HepG2 (cell line): ENCODE measurements around the gene RGS7. TPM values are rescaled to one million over a fixed set of nuclear protein-coding genes. Genes with fewer than 3 reads are reported as not detected.

Experiments
- ATAC-seq: fragments of 200-7000 bp; cut with Tn5 transposase; 3 replicates; pipeline ENCODE4 v1.9.1; 2020; ENCODE audit warnings: mild to moderate bottlenecking, moderate library complexity
- BruUV-seq: library from RNA; stranded (reverse); fragments of 400-500 nt; replicated peaks from 2 replicates; lab custom pipeline; 2021; lab: Mats Ljungman, UMichigan
- CTCF ChIA-PET: fragments of 300-600 bp; formaldehyde crosslinking; extraction: SDS; loops from one replicate; lab custom pipeline; 2021; ENCODE audit warnings: low total read pairs, inconsistent platforms, low intra/inter-chr PET ratio; lab: Yijun Ruan, JAX
- POLR2A ChIA-PET: fragments of 350-600 bp; sonication (Branson Sonifier 250); formaldehyde crosslinking; loops from one replicate; lab custom pipeline; 2020; ENCODE audit warnings: antibody characterized with exemption, inconsistent platforms; lab: Yijun Ruan, JAX
- DNase-seq: peaks from one replicate; pipeline ENCODE4 v3.0.0-alpha.2; 2015; ENCODE audit warnings: low spot score
- FAIRE-seq: peaks from 3 replicates; lab custom pipeline; 2011; peaks lifted over from hg19 to GRCh38; lab: Jason Lieb, UNC
- H2AFZ ChIP-seq: one replicate; pipeline ENCODE4 v1.6.1; 2011; ENCODE audit warnings: low read length, inconsistent platforms
- H3K27ac ChIP-seq: fragments of 300-600 bp; 3 replicates; pipeline ENCODE4 v1.8.0; 2011; ENCODE audit warnings: mixed run types, mild to moderate bottlenecking, mixed read lengths, low read length, inconsistent platforms; ENCODE audit not compliant: insufficient read depth; ENCODE audit errors: extremely low read length
- H3K27me3 ChIP-seq, 2 experiments: fragments of 200-600 bp in 1 of 2; 2 replicates in 1 of 2; 3 replicates in 1 of 2; pipeline versions ENCODE4 v1.6.0 to v1.8.0; 2011; ENCODE audit warnings: low read length in 2 of 2, mild to moderate bottlenecking in 2 of 2, moderate library complexity in 2 of 2, inconsistent platforms in 1 of 2; ENCODE audit not compliant: insufficient read depth in 2 of 2, control insufficient read depth in 1 of 2
- H3K36me3 ChIP-seq, 2 experiments: fragments of 200-600 bp in 1 of 2; replicated peaks in 1 of 2; 2 replicates in 1 of 2; 3 replicates in 1 of 2; pipeline versions ENCODE4 v1.5.1 to v1.8.0; 2011; ENCODE audit warnings: low read length in 2 of 2, inconsistent platforms in 1 of 2; ENCODE audit not compliant: insufficient read depth in 2 of 2, control insufficient read depth in 1 of 2
- H3K4me1 ChIP-seq: 2 replicates; pipeline ENCODE4 v1.5.1; 2012; ENCODE audit warnings: low read length, inconsistent platforms; ENCODE audit not compliant: insufficient read depth
- H3K4me2 ChIP-seq: 2 replicates; pipeline ENCODE4 v1.6.0; 2011; ENCODE audit warnings: low read depth, low read length, inconsistent platforms
- H3K4me3 ChIP-seq, 3 experiments: fragments of 200-600 bp in 1 of 3; sonication (generic), shearing (Covaris generic) in 1 of 3; replicated peaks in 1 of 3; 2 replicates each; pipeline ENCODE4 v1.5.1; 2011 to 2016; ENCODE audit warnings: low read length in 3 of 3, inconsistent platforms in 2 of 3, low read depth in 2 of 3, mild to moderate bottlenecking in 2 of 3, control low read depth in 1 of 3, mixed read lengths in 1 of 3; ENCODE audit not compliant: insufficient read depth in 1 of 3
- H3K79me2 ChIP-seq: one replicate; pipeline ENCODE4 v1.6.1; 2011; ENCODE audit warnings: low read length, inconsistent platforms; ENCODE audit not compliant: insufficient read depth
- H3K9ac ChIP-seq: 2 replicates; pipeline ENCODE4 v1.6.0; 2011; ENCODE audit warnings: mild to moderate bottlenecking, low read depth, low read length, inconsistent platforms; ENCODE audit not compliant: insufficient read depth
- H3K9me3 ChIP-seq: 2 replicates; pipeline ENCODE4 v1.5.1; 2012; ENCODE audit warnings: mild to moderate bottlenecking, low read length
- H4K20me1 ChIP-seq: 2 replicates; pipeline ENCODE4 v1.6.0; 2011; ENCODE audit warnings: inconsistent platforms, mild to moderate bottlenecking, low read length, moderate library complexity; ENCODE audit not compliant: insufficient read depth
- CHCHD3 ChIP-seq: sonication (generic); formaldehyde crosslinking; IDR thresholded peaks from 2 replicates; pipeline ENCODE4 v1.8.0; 2022; ENCODE audit warnings: mild to moderate bottlenecking, missing genetic modification reagents, moderate library complexity
- DBP ChIP-seq: sonication (generic); formaldehyde crosslinking; IDR thresholded peaks from 2 replicates; pipeline ENCODE4 v1.4.0; 2020; ENCODE audit warnings: missing genetic modification reagents; ENCODE audit errors: not compliant biosample characterization
- DZIP1 ChIP-seq: sonication (generic); formaldehyde crosslinking; IDR thresholded peaks from 2 replicates; pipeline ENCODE4 v1.5.0; 2020; ENCODE audit warnings: mild to moderate bottlenecking, missing genetic modification reagents
- ELK4 ChIP-seq: sonication (generic); formaldehyde crosslinking; IDR thresholded peaks from 2 replicates; pipeline ENCODE4 v1.9.0; 2021; ENCODE audit warnings: missing genetic modification reagents, borderline replicate concordance
- GLMP ChIP-seq: sonication (generic); formaldehyde crosslinking; IDR thresholded peaks from 2 replicates; pipeline ENCODE4 v1.9.0; 2021; ENCODE audit warnings: missing genetic modification reagents, mild to moderate bottlenecking, borderline replicate concordance
- IKZF5 ChIP-seq: IDR thresholded peaks from 2 replicates; pipeline ENCODE4 v1.6.1; 2018; ENCODE audit warnings: missing genetic modification reagents, mild to moderate bottlenecking, missing compliant biosample characterization
- KLF11 ChIP-seq: IDR thresholded peaks from 2 replicates; pipeline ENCODE4 v1.6.1; 2016; ENCODE audit warnings: missing compliant biosample characterization
- ZFP1 ChIP-seq: IDR thresholded peaks from 2 replicates; pipeline ENCODE4 v1.6.1; 2016
- ZNF446 ChIP-seq: sonication (generic); formaldehyde crosslinking; IDR thresholded peaks from 2 replicates; pipeline ENCODE4 v1.5.0; 2020; ENCODE audit warnings: mild to moderate bottlenecking, missing genetic modification reagents
- ZNF570 ChIP-seq: sonication (generic); formaldehyde crosslinking; IDR thresholded peaks from 2 replicates; pipeline ENCODE4 v1.4.0; 2020; ENCODE audit warnings: mild to moderate bottlenecking, missing genetic modification reagents, borderline replicate concordance
- ZNF724P ChIP-seq: sonication (generic); formaldehyde crosslinking; IDR thresholded peaks from 2 replicates; pipeline ENCODE4 v1.8.0; 2022; ENCODE audit warnings: missing genetic modification reagents, borderline replicate concordance
- ZSCAN12 ChIP-seq: sonication (generic); formaldehyde crosslinking; IDR thresholded peaks from 2 replicates; pipeline ENCODE4 v1.9.0; 2021; ENCODE audit warnings: mild to moderate bottlenecking, missing genetic modification reagents
- WGBS: methylation state at CpG from one replicate; pipeline ENCODE4 v1.1.6; 2017; ENCODE audit warnings: low lambda C conversion rate; 5-methylcytosine and 5-hydroxymethylcytosine counted together
- in situ Hi-C: cut with HindIII; loops from 2 replicates; pipeline ENCODE4 v1.10.0; 2017; ENCODE audit warnings: low pct_unique_long_range_greater_than_20kb; ENCODE audit not compliant: extremely low pct_ligation_motif_present
- intact Hi-C: fragments of 100-400 bp; cut with micrococcal nuclease; formaldehyde crosslinking; loops from one replicate; pipeline ENCODE4 v1.10.0; 2022; ENCODE audit not compliant: unreplicated experiment
- polyA plus RNA-seq, 8 experiments: library from polyadenylated mRNA; depleted of rRNA in 3 of 8; stranded (reverse) in 7 of 8; unstranded in 1 of 8; fragments of >200 nt; fragmentation: Illumina TruSeq in 4 of 8; extraction: Trizol in 4 of 8; gene quantifications; 2 replicates each; pipeline versions ENCODE4 v1.2.1 to v1.2.3, GENCODE V29; 2011 to 2016; ENCODE audit warnings: low read depth in 4 of 8, missing spikeins in 1 of 8, mixed read lengths in 1 of 8; ENCODE audit not compliant: insufficient read depth in 1 of 8
- total RNA-seq, 5 experiments: library from RNA; depleted of rRNA; stranded (reverse); fragments of >200 nt; fragmentation: Illumina TruSeq; extraction: Trizol; gene quantifications; 2 replicates each; pipeline ENCODE4 v1.2.3, GENCODE V29; 2016; ENCODE audit warnings: low read depth in 1 of 5
- TF ChIP-seq, protein P1 (sequence below), 2 experiments: sonication (generic) in 1 of 2; formaldehyde crosslinking in 1 of 2; IDR thresholded peaks; 2 replicates each; pipeline versions ENCODE4 v1.4.0 to v1.6.1; 2018 to 2020; ENCODE audit warnings: missing genetic modification reagents in 2 of 2, borderline replicate concordance in 1 of 2, low read depth in 1 of 2, mild to moderate bottlenecking in 1 of 2, missing biosample characterization in 1 of 2
- TF ChIP-seq, protein P2 (sequence below): sonication (generic); formaldehyde crosslinking; IDR thresholded peaks from 2 replicates; pipeline ENCODE4 v1.8.1; 2023; ENCODE audit warnings: mild to moderate bottlenecking, missing genetic modification reagents

The RGS7 gene
- total and polyA plus RNA-seq, 2 of the 13 experiments (the other 11 are each of a cell fraction or from before 2014, with no cell fraction given): not detected

GRCh38 chr1:241007668-241008067, 349.3 kb downstream of the RGS7 start:
- Histone ChIP-seq H4K20me1 (no peaks in the 10 kb centered on the region), H3K4me1 (no peaks in the 10 kb centered on the region), H3K27me3 (no peaks in the 10 kb centered on the region), H3K9me3 (no peaks in the 10 kb centered on the region), H3K79me2 (no peaks in the 10 kb centered on the region), H3K9ac (no peak overlapping the region), H3K27ac (no peak overlapping the region), H3K36me3 (no peaks in the 10 kb centered on the region), H2AFZ (no peak overlapping the region), H3K4me2 (no peak overlapping the region), H3K4me3 (no peak overlapping the region)
- POLR2A ChIA-PET: no interaction called here
- no peak for DNase-seq
- 34% methylated on average over 4 of the region's 4 CpGs for WGBS
- in situ Hi-C loops: no loop called here
- CTCF ChIA-PET: no interaction called here
- FAIRE-seq: no peak
- intact Hi-C loops: no loop called here
- BruUV-seq: no TSS peak
- no peak for TF ChIP-seq ZNF570 (CRISPR knock-in tag)
- TF ChIP-seq, protein P1, sequence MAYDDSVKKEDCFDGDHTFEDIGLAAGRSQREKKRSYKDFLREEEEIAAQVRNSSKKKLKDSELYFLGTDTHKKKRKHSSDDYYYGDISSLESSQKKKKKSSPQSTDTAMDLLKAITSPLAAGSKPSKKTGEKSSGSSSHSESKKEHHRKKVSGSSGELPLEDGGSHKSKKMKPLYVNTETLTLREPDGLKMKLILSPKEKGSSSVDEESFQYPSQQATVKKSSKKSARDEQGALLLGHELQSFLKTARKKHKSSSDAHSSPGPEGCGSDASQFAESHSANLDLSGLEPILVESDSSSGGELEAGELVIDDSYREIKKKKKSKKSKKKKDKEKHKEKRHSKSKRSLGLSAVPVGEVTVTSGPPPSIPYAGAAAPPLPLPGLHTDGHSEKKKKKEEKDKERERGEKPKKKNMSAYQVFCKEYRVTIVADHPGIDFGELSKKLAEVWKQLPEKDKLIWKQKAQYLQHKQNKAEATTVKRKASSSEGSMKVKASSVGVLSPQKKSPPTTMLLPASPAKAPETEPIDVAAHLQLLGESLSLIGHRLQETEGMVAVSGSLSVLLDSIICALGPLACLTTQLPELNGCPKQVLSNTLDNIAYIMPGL (CRISPR knock-in tag; IDR thresholded peaks at IDR 0.05; ENCODE audit: borderline replicate concordance in 1 of 2, low read depth in 1 of 2): no peak
- TF ChIP-seq ZFP1: no peak
- TF ChIP-seq ZNF724P: no peak
- TF ChIP-seq DZIP1 (CRISPR knock-in tag): no peak
- TF ChIP-seq DBP (CRISPR knock-in tag): no peak
- TF ChIP-seq GLMP: no peak
- TF ChIP-seq, protein P2, sequence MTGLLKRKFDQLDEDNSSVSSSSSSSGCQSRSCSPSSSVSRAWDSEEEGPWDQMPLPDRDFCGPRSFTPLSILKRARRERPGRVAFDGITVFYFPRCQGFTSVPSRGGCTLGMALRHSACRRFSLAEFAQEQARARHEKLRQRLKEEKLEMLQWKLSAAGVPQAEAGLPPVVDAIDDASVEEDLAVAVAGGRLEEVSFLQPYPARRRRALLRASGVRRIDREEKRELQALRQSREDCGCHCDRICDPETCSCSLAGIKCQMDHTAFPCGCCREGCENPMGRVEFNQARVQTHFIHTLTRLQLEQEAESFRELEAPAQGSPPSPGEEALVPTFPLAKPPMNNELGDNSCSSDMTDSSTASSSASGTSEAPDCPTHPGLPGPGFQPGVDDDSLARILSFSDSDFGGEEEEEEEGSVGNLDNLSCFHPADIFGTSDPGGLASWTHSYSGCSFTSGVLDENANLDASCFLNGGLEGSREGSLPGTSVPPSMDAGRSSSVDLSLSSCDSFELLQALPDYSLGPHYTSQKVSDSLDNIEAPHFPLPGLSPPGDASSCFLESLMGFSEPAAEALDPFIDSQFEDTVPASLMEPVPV: no peak
- no peak for TF ChIP-seq ZSCAN12
- TF ChIP-seq ZNF446 (CRISPR knock-in tag): no peak
- no peak for TF ChIP-seq IKZF5 (CRISPR knock-in tag)
- no peak for TF ChIP-seq ELK4 (CRISPR knock-in tag)
- TF ChIP-seq CHCHD3 (CRISPR knock-in tag): no peak
- TF ChIP-seq KLF11 (CRISPR knock-in tag): no peak
- ATAC-seq: no peak
